H1 (cell line): Measurements from ENCODE around the gene LCN10. TPM values are rescaled to one million over a fixed set of nuclear protein-coding genes. Genes with fewer than 3 reads are reported as not detected.

Source experiments
- BACH1 ChIP-seq: IDR thresholded peaks from 2 replicates; pipeline ENCODE4 v1.6.1; 2012; ENCODE audit warnings: low read length, improper control_type of control experiment
- HDAC6 ChIP-seq: IDR thresholded peaks from one replicate; pipeline ENCODE4 v1.7.1; 2012; ENCODE audit warnings: low read depth, mild to moderate bottlenecking, inconsistent platforms, low read length, moderate library complexity
- POLR2A ChIP-seq, 2 experiments: IDR thresholded peaks; 1 replicate in 1 of 2; 2 replicates in 1 of 2; pipeline ENCODE4 v1.6.1; 2011; ENCODE audit warnings: low read depth in 2 of 2, low read length in 2 of 2, mild to moderate bottlenecking in 2 of 2; ENCODE audit errors: control extremely low read depth in 1 of 2
- SIX5 ChIP-seq: IDR thresholded peaks from 2 replicates; pipeline ENCODE4 v1.6.1; 2011; ENCODE audit warnings: mild to moderate bottlenecking, low read depth, low read length
- SUZ12 ChIP-seq: fragments of 200-600 bp; sonication (generic); IDR thresholded peaks from 2 replicates; pipeline ENCODE4 v1.6.1; 2012; ENCODE audit warnings: mild to moderate bottlenecking, inconsistent platforms, low read length, moderate library complexity, mixed read lengths
- TCF12 ChIP-seq: IDR thresholded peaks from 2 replicates; pipeline ENCODE4 v1.6.1; 2011; ENCODE audit warnings: low read depth, mild to moderate bottlenecking, low read length
- polyA plus RNA-seq, 7 experiments: library from polyadenylated mRNA; depleted of rRNA in 3 of 7; stranded (reverse) in 5 of 7; unstranded in 2 of 7; fragments of >200 nt in 5 of 7; fragments of 200-250 nt in 2 of 7; gene quantifications; 1 replicate in 5 of 7; 2 replicates in 1 of 7; 4 replicates in 1 of 7; pipeline versions ENCODE4 v1.2.1 to v1.2.3, GENCODE V29; 2011 to 2013; ENCODE audit warnings: missing spikeins in 2 of 7, mixed read lengths in 2 of 7
- total RNA-seq: library from RNA; stranded (reverse); fragmentation: NEBNext Ultra II Directional; extraction: Animal tissue kit (Norgen Biotek cat#: 25700); gene quantifications from 2 replicates; pipeline ENCODE4 v1.2.1, GENCODE V29; 2021

LCN10 gene
- total and polyA plus RNA-seq, 2 of the 8 experiments (the other 6 are each of a cell fraction or from before 2014, with no cell fraction given): 2.6 to 2.8 TPM

GRCh38 chr9:136764301-136764891, 21.7 kb upstream of the LCN10 start, which contains the start of gene LCN15 (continued):
- TF ChIP-seq POLR2A (IDR thresholded peaks at IDR 0.05; ENCODE audit: control extremely low read depth in 1 of 2, low read depth in 2 of 2, low read length in 2 of 2): no peak
- TF ChIP-seq SIX5: no peak
- no peak for TF ChIP-seq BACH1
- TF ChIP-seq SUZ12: no peak
- TF ChIP-seq TCF12: no peak
- no peak for TF ChIP-seq HDAC6
